ENCODE results near the gene DPM3. TPM values are rescaled to one million over a fixed set of nuclear protein-coding genes. Genes with fewer than 3 reads are reported as not detected.
A peak's percentile ranks its signal among the peaks of the same experiment; 100 is the strongest.

The DPM3 gene
- total RNA-seq, 4 donors from 2014 or later, result 43.3 to 154 (median 94.8) TPM

DNA sequence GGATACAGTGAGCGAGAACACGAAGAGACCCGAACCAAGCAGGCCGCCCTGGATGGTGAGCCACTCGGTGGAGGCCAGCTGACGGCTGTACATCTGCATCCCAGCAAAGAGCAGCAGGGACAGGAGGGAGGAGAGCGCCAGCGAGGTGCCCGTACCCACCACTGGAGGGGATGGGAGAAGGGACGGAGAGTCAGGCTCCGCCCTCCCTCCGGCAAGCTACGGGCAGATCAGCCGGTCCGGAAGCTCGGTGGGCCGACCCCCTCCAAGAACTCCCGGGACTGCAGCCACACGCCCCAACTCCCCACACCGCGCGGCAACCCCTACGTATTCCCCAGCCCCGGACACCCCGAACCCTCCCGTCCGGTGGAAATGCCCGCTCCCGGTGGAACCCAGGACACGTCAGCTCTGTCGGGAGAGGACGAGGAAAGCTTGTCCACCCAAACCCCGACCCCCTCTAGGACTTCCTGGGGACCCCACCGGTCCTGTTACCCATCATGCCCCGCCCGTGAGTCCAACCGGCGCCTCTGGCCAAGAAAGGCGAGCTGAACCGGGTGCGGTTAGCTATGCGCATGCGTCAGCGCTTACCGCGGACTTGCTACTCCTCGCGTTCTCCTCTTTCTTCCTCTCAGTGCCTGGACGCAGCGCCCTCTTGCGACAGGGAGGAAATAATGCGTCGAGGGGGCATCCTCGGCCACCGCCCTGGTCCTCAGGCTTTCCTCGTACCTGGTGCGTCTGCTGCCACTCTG is 32.6 kb upstream of the DPM3 start, which contains the start of gene KRTCAP2:
TSS of gene KRTCAP2 (minus strand) at position 573 of the 746 bp plus-strand sequence. CDS start at position 493, 80 bp downstream.
- TF ChIP-seq, protein P1, sequence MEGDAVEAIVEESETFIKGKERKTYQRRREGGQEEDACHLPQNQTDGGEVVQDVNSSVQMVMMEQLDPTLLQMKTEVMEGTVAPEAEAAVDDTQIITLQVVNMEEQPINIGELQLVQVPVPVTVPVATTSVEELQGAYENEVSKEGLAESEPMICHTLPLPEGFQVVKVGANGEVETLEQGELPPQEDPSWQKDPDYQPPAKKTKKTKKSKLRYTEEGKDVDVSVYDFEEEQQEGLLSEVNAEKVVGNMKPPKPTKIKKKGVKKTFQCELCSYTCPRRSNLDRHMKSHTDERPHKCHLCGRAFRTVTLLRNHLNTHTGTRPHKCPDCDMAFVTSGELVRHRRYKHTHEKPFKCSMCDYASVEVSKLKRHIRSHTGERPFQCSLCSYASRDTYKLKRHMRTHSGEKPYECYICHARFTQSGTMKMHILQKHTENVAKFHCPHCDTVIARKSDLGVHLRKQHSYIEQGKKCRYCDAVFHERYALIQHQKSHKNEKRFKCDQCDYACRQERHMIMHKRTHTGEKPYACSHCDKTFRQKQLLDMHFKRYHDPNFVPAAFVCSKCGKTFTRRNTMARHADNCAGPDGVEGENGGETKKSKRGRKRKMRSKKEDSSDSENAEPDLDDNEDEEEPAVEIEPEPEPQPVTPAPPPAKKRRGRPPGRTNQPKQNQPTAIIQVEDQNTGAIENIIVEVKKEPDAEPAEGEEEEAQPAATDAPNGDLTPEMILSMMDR (IDR thresholded peaks at IDR 0.05), result peak; percentile 91 to 99 (median 94)
- peak in 1 of 2 donors; percentile 66 for TF ChIP-seq POLR2A (IDR thresholded peaks at IDR 0.05)
- intact Hi-C loops (cut with DNase I), result no loop called here
- Histone ChIP-seq H3K4me1 (peaks cover 12 to 23% of the 10 kb centered on the region in 2 donors), H3K4me3 (replicated peaks in 1 of 3) (peak within 1 kb of the TSS; percentile 56 to 77 (median 59)), H3K27ac (peak within 1 kb of the TSS; percentile 45 to 87 (median 83)), H3K9me3 (no peaks in the 10 kb centered on the region), H3K27me3 (peaks cover 7% of the 10 kb centered on the region), H3K36me3 (peaks cover 8 to 10% of the 10 kb centered on the region in 2 donors)
- DNase-seq, result peak; percentile 94 to 95
- WGBS, 2 donors, result 1% methylated on average over 23 to 40 of the region's 57 CpGs

- peaks cover 12 to 29% of the 10 kb centered on the region in 2 donors for H3K4me1 ChIP-seq
- peaks cover 8 to 10% of the 10 kb centered on the region in 2 donors for H3K36me3 ChIP-seq
- peak overlapping the region; percentile 56 to 77 (median 59) for H3K4me3 ChIP-seq (replicated peaks in 1 of 3)
- H3K9me3 ChIP-seq, result no peaks in the 10 kb centered on the region
- H3K27me3 ChIP-seq, result peaks cover 7% of the 10 kb centered on the region
- H3K27ac ChIP-seq, result peak overlapping the region; percentile 45 to 87 (median 83)
- no peak for TF ChIP-seq POLR2A (IDR thresholded peaks at IDR 0.05)
- TF ChIP-seq, protein P1 (IDR thresholded peaks at IDR 0.05), result no peak
- 48% methylated on average over 8 of the region's 8 CpGs for WGBS, 2 donors
- no peak for DNase-seq
- intact Hi-C loops (cut with DNase I), result no loop called here
These were observed 31.8 kb upstream of the DPM3 start for GRCh38 chr1:155171836-155172731.

GRCh38 chr1:155170806-155171205 is 30.5 kb upstream of the DPM3 start:
- Histone ChIP-seq H3K27me3 (peaks cover 7% of the 10 kb centered on the region), H3K27ac (no peak overlapping the region), H3K36me3 (peaks cover 8 to 10% of the 10 kb centered on the region in 2 donors), H3K9me3 (no peaks in the 10 kb centered on the region), H3K4me1 (peaks cover 12 to 30% of the 10 kb centered on the region in 2 donors), H3K4me3 (replicated peaks in 1 of 3) (no peak overlapping the region)
- WGBS, 2 donors, result 92 to 99% methylated on average over 7 of the region's 7 CpGs
- intact Hi-C loops (cut with DNase I), result no loop called here
- DNase-seq, result no peak
- TF ChIP-seq, protein P1 (IDR thresholded peaks at IDR 0.05), result no peak
- no peak for TF ChIP-seq POLR2A (IDR thresholded peaks at IDR 0.05)

DNA sequence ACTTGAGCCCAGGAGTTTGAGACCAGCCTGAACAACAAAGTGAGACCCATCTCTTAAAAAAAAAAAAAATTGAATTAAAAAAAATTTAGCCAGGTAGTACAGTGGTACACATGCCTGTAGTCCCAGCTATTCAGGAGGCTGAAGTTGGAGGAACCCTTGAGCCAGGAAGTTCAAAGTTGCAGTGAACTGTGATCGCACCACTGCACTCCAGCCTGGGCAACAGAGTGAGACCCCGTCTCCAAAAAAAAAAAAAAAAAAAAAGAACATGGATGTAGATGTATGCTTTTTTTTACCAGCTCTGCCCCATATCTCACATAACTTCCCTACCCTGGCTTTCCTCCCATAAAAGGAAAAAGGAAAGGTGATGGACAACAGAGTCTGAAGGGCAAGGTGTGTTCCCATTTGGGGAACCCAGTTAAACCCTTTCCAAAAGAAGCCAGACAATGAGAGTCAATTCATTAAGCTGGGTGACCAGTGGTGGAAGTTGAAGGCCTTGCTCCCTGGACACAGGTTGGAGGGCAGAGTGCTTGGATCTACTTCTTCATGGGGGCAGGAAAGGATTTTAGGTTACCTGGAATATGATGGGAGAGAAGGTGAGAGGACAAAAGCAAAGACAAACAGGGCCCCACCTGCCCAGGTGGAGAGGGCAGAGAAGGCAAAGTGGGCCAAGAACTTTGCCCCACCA is 29.9 kb upstream of the DPM3 start:
- Histone ChIP-seq H3K4me1 (peaks cover 12 to 31% of the 10 kb centered on the region in 2 donors), H3K4me3 (replicated peaks in 1 of 3) (no peak overlapping the region), H3K27ac (no peak overlapping the region), H3K36me3 (peaks cover 8 to 10% of the 10 kb centered on the region in 2 donors), H3K27me3 (peaks cover 7% of the 10 kb centered on the region), H3K9me3 (no peaks in the 10 kb centered on the region)
- intact Hi-C loops (cut with DNase I), result no loop called here
- no peak for DNase-seq
- TF ChIP-seq, protein P1 (IDR thresholded peaks at IDR 0.05), result no peak
- TF ChIP-seq POLR2A (IDR thresholded peaks at IDR 0.05), result no peak
- 86 to 95% methylated on average over 2 of the region's 2 CpGs for WGBS, 2 donors
